Tibial nerve (tissue), 4 donors: ENCODE data around the gene LDAH.

Experiments
- EP300 ChIP-seq, 2 donors: sonication (generic); formaldehyde crosslinking; IDR thresholded peaks; one replicate each; pipeline ENCODE4 v1.6.1; 2017; ENCODE audit warnings: antibody characterized with exemption in 2 of 2, mild to moderate bottlenecking in 1 of 2
- POLR2A ChIP-seq, 2 donors: fragments of 450-650 bp; IDR thresholded peaks; one replicate each; pipeline ENCODE4 v1.6.1; 2017; ENCODE audit warnings: antibody characterized with exemption in 2 of 2, mild to moderate bottlenecking in 2 of 2, moderate library complexity in 2 of 2
- TF ChIP-seq, protein P1 (sequence below), 5 experiments: fragments of 200-600 bp in 3 of 5; fragments of 450-650 bp in 2 of 5; sonication (generic) in 3 of 5; IDR thresholded peaks; one replicate each; pipeline ENCODE4 v1.5.1; 2016 to 2019; ENCODE audit warnings: antibody characterized with exemption in 5 of 5, mild to moderate bottlenecking in 3 of 5, moderate library complexity in 2 of 5

DNA sequence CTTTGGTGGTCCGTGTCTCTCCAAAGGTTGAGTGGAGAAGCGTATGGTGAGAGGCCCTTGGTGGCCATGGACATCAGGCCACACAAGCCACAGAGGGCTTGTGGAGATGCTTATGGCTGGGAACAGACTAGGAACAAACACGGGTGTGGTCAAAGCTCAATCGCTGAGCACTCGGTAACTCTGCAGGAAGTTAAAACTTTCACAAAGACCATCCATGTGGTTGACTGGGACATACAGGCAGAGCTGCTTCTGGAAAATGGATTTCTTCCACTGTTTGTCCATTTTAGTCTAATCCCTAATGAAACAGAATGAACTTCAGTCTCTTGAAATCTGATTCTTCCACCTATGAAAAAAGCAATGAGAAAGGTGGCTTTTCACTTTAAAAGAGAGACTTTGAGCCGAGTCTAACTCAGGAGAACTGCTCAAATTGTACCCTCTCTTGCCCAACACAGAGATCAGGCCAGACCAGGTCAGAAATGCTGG, 138.3 kb downstream of the LDAH start:
- TF ChIP-seq, protein P1, sequence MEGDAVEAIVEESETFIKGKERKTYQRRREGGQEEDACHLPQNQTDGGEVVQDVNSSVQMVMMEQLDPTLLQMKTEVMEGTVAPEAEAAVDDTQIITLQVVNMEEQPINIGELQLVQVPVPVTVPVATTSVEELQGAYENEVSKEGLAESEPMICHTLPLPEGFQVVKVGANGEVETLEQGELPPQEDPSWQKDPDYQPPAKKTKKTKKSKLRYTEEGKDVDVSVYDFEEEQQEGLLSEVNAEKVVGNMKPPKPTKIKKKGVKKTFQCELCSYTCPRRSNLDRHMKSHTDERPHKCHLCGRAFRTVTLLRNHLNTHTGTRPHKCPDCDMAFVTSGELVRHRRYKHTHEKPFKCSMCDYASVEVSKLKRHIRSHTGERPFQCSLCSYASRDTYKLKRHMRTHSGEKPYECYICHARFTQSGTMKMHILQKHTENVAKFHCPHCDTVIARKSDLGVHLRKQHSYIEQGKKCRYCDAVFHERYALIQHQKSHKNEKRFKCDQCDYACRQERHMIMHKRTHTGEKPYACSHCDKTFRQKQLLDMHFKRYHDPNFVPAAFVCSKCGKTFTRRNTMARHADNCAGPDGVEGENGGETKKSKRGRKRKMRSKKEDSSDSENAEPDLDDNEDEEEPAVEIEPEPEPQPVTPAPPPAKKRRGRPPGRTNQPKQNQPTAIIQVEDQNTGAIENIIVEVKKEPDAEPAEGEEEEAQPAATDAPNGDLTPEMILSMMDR (IDR thresholded peaks at IDR 0.05): no peak
- TF ChIP-seq POLR2A (IDR thresholded peaks at IDR 0.05) (no peak), EP300 (IDR thresholded peaks at IDR 0.05) (no peak)
